NCI-H2196 (cell line): ENCODE data around the gene AMMECR1.
A peak's percentile ranks its signal among the peaks of the same experiment; 100 is the strongest.
"Not testable (repeated sequence)": the region's sequence is repeated elsewhere in the genome, so short reads cannot be mapped to it uniquely, and the experiment has no call there.

ENCODE experiments used
- DNase-seq: peaks from one replicate; lab custom pipeline; 2025; ENCODE audit not compliant: unreplicated experiment; lab: John Stamatoyannopoulos, UW

Gene AMMECR1

DNA sequence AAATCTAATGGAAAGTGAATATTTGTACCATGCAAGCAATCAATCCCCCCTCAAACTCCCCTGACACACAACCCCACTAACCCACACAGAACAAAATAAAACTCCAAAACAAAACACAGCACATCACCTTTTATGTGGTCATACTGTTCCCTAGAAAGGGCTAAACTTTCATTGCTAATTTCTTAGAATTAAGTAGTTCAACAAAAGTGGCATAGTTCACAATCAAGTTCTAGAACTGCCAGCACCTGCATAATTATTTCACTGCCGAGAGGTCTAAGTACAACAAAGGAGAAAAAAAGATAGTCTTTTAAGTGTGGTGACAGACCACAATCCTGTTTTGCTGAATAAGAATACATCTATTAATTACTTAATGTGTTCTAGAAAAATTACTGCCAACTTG lies 58.8 kb downstream of the AMMECR1 start:
- no peak for DNase-seq

DNA sequence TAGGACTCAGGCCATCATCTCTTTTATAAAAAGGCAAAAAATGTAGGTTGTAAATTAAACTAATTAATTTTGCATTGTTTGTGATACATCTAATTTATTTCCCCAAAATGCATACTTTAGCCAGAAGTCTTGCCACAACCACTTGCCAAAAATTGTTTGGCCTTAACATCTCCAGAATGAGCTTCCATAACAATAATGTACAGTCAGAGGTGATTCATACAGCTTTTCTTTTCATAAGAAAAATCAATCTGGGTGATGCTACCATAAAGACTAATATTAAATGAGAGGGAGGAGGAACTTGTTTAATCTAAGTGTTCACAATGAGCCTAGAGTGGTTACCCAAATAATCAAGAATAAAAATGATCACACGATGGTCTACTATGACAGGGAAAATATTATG lies 59.3 kb downstream of the AMMECR1 start:
- no peak for DNase-seq

DNA sequence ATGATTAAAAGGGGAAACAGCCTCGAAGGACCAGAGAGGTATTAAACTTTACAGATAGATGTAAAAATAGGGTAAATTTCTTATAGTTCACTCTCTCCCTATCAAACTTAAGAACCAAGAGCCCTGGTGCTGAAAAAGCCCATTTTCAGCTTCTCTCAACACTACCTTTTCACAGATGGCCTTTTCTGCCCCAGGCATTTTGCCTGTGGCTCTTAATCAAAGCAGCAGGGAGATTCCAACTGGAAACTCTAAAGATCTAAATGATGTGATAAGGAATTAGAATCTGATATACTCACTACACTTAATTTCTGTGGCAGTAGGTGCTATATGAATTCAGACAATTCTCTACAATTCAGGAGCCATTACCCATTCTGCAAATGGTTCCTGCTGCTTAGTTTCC lies 60.0 kb downstream of the AMMECR1 start:
- DNase-seq = no peak

DNA sequence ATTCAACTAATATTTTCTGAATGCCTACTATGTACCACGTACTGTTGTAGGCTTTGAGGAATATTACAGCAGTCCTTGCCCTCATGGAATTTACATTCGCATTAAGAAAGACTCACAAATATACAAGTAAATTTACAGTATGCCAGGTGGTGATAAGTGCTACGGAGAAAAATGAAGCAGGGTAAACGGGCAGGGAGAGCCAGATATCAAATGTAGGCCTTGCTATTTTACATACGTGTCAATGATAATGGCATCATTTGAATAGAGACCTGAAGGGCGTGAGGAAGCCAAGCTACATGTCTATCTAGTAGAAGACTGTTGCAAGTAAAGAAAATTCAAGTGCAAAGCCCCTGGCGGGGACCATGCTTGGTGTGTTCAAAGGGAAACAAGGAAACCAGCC lies 65.2 kb downstream of the AMMECR1 start:
- no peak for DNase-seq

DNA sequence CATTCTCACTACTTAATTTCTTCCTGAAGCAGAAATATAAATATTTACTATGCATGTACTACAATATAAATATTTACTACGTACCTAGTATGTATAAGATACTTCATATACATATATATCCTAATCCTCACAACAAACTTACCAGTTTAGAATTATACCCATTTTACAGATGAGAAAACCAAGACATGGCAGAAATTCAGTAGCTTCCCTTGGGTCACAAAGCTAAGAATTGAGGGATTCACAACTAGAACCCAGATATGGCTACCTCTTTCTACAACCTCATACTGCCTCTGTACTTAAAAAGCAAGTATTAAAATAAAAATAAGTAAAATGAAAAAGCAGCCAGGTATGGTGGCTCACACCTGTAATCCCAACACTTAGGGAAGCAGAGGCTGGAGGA lies 65.9 kb downstream of the AMMECR1 start:
- DNase-seq = no peak

DNA sequence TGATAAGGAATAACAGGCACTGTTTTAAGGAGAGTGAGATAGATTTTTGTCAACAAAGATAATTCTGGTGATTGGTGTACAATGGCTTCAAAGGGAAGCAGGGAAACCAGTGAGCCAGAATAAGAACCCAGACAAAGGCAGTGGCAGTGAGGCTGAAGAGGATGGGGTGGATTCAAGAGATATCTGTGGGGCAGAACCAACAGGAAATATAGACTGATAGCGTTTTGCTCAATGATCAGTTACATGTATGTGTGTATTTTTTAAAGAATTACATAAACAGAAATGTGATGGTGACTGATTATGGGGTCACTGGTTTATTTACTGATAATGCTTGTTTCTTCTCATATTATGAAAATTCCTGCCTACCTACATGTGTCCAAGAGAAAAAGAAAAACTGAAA lies 66.4 kb downstream of the AMMECR1 start:
- no peak for DNase-seq

DNA sequence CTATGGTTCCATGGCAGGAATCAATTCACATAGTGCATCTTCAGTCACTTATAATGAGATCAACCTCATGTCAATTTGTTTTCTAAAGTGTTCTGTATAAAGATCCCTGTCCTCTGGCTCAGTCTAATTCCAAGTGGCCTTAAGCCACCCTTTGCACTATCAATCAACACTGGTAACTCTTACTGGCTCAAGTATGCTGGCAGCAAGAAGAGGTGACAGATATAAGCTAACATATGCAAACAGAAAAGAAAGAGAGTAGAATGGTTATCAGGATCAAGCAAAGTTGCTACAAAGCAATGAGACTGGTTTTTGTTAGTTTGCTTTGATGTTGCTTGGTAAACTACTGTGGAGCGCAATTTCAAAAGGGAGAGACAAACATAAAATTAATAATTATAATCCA lies 67.0 kb downstream of the AMMECR1 start:
- no peak for DNase-seq

DNA sequence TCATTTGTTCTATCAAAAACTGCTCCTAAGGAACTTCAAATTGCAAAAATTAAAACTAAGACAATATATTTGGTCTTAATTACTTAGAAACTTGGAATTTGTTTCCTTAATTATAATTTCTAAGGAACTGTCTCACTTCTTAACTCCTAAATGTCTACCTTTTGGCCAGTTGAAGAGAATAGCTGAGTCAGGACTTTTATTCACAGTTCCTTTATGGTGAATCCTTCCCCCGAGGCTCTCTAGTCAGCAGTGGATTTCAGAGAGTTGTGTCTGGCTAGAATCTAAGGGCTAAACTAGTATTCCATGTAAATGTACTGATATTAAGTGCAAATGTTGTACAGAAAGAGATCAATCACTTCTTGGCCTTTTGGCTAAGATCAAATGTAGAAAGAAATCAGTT lies 69.3 kb downstream of the AMMECR1 start:
- DNase-seq = no peak

DNA sequence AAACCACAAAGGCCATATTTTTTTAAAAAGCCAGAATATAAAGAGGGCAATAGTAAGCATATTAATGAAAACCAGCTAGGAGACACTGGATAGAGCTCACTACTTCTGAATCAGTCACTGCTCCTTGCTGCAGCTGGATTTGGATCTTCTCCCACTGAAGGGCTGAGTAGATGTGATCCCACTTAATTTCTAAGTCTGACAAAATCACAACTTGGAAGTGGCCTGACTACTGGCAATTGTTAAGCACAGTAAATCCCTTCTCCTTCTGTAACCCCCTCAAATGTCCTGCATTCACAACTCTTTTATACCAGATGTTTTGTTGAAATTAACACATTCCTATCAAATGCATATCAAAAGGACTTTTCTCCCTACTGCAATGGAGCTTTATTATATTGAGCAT lies 72.9 kb downstream of the AMMECR1 start:
- DNase-seq = no peak

DNA sequence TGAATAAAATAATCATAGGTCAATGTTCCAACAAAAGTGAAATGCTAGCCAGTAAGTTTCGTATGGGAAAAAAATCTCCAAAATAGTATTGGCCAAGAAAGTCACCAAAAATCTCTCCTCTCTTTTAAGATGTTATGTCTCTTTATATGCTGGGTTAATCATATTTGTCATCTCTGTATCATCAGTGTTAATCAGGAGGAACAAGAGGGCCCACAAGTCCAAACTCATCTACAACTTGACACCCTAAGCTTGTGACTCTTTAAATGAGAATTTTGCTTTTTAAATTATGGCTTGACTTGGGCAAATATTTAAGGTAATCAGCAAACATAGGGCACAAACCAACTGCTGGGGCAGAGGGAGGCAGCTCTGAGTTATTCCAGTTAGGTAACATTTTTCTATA lies 75.5 kb downstream of the AMMECR1 start:
- DNase-seq = no peak

DNA sequence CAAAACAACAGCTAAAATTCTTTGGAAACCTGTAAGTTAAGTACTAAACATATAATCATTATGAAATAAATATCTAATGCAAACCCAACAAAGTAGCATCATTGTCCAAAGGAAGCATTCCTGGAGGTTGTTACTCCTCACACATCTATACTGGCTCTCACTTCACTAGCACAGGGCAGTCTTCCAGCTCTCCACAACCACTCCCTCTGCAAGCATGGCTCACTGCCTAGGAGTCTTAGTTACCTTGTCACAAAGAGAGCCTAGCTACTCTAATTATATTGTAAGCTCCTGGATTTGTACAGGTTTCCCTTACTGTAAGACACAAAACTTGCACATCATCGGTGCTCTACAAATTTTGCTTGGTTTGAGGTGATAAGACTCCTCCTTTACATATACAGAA lies 76.1 kb downstream of the AMMECR1 start:
- peak; percentile 6 for DNase-seq

DNA sequence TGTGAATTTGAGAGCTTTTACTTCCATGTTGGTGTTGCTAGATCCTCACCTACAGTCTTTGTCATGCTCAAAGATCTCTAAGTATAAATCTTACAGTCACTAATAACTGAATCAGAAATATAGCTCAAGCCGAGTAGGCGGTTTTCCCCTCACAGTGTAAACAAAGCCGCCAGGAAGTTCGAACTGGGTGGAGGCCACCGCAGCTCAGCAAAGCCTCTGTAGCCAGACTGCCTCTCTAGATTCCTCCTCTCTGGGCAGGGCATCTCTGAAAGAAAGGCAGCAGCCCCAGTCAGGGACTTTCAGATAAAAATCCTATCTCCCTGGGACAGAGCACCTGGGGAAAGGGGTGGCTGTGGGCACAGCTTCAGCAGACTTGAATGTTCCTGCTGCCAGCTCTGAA lies 79.6 kb downstream of the AMMECR1 start:
- DNase-seq = not testable (repeated sequence)

DNA sequence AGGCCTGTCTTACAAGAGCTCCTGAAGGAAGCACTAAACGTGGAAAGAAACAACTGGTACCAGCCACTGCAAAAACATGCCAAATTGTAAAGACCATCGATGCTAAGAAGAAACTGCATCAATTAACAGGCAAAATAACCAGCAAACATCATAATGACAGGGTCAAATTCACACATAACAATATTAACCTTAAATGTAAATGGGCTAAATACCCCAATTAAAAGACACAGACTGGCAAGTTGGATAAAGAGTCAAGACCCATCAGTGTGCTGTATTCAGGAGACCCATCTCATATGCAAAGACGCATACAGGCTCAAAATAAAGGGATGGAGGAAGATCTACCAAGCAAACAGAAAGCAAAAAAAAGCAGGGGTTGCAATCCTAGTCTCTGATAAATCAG lies 86.4 kb downstream of the AMMECR1 start:
- not testable (repeated sequence) for DNase-seq

DNA sequence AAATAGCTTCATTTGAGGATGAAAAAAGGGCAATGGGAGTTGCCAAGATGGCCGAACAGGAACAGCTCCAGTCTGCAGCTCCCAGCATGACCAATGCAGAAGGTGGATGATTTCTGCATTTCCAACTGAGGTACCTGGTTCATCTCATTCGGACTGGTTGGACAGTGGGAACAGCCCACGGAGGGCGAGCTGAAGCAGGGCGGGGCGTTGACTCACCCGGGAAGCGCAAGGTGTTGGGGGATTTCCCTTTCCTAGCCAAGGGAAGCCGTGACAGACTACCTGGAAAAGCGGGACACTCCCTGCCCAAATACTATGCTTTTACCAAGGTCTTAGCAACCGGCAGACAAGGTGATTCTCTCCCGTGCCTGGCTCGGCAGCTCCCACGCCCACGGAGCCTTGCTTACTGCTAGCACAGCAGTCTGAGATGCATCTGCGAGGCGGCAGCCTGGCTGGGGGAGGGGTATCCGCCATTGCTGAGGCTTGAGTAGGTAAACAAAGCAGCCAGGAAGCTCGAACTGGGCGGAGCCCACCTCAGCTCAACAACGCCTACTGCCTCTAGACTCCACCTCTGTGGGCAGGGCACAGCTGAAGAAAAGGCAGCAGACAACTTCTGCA lies 88.3 kb downstream of the AMMECR1 start:
- not testable (repeated sequence) for DNase-seq

DNA sequence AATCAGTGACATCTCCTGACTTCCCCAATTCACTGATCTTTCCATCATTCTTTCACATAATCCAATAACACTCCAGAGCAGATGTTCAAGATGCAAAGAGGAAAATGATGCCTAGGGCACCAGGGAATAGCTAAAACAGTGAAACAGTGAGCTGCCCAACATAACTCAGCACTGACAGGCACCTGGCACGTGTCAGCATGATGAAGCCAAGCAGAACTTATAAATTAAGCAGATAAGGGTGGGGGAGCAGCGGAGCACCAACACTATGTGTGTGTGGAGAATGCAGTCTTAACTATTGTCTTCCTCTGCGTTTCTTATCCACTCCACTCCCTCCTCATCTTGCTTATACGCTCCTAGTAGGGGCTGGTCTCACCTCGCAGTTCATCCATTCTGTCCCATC lies 89.4 kb downstream of the AMMECR1 start:
- no peak for DNase-seq

DNA sequence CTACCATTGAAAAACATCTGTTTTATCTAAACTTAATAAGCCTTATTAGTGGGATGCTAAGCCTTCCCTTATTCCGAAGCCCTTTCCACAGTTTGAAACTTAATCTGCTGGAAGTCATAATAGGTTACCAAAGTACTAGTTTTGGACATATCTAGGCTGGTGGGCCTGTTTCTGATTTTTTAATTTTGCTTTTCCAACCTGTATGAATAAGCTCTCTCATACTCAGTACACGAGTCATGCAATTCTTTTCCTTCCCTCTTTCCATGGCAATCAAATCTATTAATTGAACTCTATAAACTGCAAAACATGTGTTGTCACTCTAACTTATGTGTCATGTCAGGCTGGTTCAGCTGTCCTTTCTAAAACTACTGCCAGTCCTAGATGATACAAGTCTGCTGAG lies 91.0 kb downstream of the AMMECR1 start:
- DNase-seq = no peak

DNA sequence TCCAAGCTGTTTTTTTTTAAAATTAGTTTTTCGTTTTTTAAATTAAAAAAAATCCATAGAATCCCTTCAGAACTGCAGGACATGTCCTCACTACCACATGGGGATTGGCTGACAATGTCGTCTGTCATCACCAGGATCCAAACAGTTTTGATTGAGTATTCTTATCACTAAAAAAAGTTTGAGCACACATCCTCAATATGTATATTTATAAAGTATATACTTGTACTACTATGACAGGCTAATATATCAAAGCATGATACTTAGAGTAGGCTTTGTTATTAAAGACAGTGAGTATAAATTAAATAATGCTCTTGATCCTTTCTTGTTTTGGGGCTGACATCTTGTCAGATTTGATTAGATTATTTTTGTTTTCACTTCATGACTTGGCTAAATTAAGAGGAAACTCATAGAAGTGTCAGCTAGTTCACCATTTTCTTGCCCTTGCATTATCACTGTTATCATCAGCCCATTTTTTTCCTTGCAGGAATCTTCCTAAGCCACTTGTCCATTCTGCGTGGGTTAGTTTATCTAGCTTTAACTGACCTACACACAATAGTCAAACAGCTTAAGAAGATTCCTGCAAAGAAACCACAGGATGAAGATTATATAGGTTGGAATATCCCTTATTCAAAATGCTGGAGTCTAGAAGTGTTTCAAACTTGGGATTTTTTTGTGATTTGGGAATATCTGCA lies 92.8 kb downstream of the AMMECR1 start:
- DNase-seq = no peak

DNA sequence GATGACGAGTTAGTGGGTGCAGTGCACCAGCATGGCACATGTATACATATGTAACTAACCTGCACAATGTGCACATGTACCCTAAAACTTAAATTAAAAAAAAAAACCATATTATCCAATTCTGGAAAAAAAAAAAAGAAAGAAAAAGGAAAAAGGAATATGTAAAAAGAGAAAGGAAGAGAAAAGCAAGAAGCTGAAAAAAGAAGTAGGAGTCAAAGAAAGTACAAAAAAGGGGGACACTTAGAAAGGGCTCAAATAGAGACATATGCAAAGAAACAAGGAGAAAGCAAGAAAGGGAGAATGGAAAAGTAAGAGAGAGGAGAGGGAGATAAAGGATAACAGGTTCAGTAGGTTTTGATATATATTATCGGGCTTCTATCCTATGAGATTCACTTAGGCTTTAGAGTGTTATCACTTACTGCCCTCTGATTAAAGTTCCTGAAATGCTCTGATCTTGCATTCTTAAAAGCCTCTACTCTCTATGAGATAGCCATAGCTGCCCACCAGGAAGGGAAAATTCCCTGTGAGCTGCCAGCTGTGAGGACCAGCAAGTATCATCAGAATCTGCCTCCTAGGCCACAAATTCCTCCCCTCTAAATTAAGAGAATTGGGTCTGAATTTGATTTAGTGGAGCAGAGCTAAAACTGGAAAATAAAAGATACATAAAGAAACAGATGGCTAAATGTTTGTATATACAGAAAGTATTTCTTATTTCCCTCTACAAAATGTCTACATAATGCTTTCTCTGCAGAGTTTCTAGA lies 95.2 kb downstream of the AMMECR1 start:
- no peak for DNase-seq

DNA sequence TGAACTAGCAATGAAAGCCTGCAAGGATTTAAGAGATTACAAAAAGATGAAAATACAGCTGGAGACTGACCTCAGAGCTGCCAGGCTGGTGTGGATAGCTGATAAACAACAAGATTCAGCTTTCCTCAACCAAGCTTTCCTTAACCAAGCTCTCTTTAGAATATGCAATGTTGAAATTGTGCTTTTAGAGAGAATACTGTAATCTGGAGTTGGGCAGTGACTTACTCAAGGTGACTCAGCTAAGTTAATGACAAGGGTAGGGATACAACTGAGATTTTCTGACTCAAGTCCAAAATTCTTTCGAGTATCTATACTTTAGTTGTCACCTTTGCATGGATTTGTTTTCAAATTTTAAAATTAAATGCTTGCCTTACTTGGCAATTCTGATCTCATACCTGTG lies 98.0 kb downstream of the AMMECR1 start:
- DNase-seq = no peak

DNA sequence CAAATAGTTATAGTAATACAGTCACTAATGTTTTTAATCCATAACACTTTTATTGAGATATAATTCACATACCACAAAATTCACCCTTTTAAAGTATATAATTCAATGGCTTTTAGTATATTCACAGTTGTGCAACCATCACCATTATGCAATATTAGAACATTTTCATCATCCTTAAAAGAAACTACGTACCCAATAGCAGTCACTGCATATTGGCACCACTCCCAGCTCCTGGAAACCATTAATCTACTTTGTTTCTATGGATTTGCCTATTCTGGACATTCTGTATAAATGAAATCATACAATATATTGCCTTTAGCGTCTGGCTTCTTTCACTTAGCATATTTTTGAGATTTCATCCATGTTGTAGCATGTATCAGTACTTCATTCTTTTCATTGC lies 99.3 kb downstream of the AMMECR1 start:
- no peak for DNase-seq

DNA sequence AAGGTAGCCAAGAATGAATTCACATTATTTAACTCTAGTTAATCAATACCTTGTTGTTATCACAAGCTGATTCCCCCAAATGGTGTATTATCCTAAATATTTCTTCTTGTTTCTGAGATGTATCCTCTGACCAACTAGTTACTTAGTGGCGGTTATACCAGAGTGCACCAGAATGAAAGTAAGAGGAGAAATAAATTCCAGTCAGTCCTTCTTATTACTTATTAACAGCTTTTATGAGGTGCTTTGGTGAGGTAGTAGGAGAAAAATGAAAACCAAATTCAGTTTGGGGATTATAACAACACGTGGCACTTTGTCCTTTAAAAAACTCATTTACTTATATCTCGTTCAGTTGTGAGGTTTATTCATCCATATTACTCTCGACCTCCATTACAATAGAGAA lies 101.9 kb downstream of the AMMECR1 start:
- no peak for DNase-seq

DNA sequence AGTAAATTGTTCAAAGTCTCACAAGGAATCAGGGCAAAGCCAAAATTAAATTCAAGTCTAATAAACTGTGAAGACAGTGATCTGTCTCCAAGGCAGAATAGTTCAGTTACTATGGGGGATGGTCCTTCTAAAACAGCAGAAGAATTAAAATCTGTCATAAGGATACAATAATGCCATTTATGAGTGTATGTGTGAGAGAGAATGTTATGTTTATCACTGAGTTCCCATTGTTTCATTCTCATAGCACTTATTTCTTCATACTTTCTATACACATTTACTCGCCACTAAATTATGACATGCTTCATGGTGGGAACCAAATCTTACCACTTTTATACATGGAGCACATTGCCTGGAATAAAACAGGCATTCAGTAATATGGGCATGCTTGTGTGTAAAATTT lies 102.5 kb downstream of the AMMECR1 start:
- no peak for DNase-seq
